Measurements from ENCODE around the gene AP5Z1.

DNA sequence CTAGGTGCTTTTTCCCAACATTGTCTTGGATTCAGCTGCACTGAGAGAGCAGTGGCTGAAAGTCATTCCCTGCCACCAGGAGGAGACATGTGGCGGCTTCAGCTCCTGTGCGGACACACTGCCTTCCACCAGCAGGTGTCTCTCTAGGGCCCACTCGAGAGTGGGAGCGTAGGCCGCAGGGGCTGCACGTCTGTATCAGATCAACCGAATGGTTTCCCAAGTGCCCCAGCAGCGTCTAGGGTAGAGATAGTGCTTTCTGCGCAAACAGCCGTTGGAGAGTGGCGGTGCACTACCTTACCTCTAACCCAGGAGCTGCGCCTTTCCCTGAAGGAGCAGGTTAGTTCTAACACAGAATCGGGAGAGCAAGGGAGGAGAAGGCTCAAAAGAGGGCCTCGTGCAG, 54.8 kb downstream of the AP5Z1 start:
- TF ChIP-seq CTCF (conservative IDR thresholded peaks at IDR 0.05) = peak; percentile 69
- no peak for TF ChIP-seq ZFX (IDR thresholded peaks at IDR 0.05)

All from C4-2B (cell line).